Activated CD4-positive, alpha-beta T cell treated with anti-CD3 and anti-CD28 coated beads, Interleukin-2, amount 50 U/mL, for 24 hours (primary cell): ENCODE measurements around the gene KIF1B.
"Not testable (repeated sequence)": the region's sequence is repeated elsewhere in the genome, so short reads cannot be mapped to it uniquely, and the experiment has no call there.

Source experiments
- DNase-seq, 2 donors: peaks; one replicate each; pipeline ENCODE4 v3.0.0-alpha.2; 2020; ENCODE audit warnings: low read depth in 1 of 2, low spot score in 1 of 2

KIF1B gene

DNA sequence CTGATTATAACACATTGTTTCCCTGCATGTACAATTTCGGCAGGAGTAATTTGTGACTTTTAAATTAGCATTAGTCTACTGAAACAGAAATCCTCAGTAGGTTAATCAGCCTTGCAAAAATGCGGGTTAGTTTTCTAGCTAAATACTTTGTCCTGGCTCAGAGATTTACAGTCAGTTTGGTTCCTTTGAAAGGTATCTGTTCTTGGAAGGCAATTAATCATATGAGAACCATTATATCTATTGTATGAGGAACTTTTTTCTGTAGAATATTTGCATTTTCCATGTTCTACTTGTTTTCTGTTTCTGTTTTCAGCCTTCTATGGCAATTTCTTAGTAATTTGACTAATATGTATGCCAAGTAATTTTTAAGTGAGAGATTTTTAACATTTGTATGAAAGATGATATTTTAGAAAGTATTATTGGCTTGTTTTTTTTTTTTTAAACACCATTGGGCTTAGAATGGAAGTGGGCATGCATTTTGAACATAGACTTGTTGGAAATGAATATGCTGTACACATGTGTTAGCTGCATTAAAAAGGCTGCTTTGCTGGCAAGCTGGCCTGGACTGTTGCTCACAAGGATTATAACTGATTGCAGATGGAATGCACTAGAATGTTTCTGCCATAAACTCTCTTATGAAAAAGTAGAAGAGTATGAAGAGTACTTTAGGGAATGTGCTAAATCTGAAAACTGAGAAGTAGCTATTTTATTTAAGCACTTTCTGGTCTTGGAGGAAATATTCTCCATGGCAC lies 26.2 kb downstream of the KIF1B start:
- DNase-seq = no peak

DNA sequence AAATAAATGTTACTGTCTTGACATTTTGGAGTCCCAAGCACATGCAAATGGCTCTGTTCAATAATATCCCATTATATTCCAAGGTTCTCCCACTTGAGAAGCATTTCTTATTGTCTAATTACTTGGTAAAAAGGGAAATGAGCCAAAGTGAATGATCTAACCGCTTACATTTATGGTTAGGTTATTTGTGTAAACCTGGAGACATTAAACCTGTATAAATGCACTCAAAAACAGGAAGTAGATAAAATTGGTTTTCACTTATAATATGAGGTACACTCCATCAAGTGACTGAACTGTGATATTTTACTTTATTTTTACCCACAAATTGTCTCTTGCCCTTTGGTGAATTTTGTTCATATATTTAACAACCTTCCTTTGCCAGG lies 26.8 kb downstream of the KIF1B start:
- DNase-seq = no peak

DNA sequence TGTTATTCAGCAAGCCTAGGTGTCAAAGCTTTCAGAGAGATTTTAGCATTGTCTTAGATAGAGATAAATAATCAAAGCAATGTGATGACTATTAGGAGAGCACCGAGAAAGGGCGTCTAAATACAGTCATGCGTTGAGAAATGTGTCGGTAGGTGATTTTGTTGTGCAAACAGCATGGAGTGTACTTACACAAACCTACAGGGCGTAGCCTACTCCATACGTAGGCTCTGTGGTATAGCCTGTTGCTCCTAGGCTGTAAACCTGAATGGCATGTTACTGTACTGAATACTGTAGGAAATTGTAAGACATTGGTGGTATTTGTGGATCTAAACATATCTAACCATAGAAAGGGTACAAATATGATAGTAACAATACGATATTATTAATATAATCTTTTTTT lies 31.8 kb downstream of the KIF1B start:
- no peak for DNase-seq

DNA sequence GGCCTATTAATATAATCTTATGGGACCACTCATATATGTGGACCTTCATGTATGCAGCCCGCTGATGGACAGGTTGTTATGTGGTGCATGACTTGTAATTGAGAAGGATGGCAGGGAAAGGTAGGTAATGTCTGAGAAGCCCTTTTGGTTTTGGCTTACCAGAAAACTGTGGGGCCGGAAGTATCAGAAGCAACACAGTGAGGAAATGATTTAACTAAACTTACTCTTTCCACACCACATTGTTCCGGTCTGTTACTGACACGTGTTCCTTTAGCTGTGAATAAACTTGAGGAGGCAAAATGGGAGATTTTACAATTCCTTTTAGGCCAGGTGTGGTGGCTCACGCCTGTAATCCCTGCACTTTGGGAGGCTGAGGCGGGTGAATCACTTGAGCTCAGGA lies 32.4 kb downstream of the KIF1B start:
- no peak for DNase-seq

DNA sequence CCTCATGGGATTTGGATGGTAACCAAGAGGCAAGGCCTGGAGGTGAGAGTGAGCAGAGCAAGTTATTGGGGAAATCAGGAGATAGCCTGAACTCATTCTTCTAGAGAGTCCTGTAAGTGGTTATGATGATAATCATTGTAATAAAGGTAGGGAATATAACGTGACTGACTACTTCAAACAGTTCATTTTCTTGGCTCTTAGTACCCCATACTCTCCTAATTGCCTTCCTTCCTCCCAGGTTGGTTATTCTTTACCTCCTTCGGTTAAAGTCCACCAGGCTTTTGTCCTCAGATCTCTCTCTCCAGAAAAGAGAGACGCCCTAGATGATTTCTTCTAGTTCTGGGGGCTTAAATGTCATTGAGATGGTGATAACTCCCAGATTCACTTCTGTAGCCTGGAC lies 35.3 kb downstream of the KIF1B start:
- DNase-seq = no peak

DNA sequence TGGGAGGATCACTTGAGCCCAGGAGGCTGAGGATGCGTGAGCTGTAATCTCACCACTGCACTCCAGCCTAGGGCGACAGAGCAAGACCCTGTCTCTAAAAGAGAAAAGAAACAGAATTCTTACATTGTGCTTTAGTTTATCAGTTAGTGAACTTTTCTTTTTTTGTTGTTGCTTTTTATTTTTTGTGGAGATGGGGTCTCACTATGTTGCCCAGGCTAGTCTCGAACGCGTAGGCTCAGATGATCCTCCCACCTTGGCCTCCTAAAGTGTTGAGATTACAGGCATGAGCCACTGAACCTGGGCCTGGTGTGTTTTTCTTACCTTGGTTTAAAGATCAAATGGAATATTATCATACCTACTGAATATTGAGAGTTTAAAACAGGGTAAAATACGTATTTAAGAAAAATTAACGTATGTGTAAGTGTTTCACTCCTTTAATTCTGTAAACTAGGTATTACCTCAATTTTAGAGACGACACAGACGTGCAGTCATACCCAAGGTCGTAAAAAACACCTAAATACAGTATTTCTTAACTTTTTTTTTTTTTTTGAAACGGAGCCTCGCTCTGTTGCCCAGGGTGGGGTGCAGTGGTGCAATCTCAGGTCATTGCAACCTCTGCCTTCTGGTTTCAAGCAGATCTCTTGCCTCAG lies 39.6 kb downstream of the KIF1B start:
- DNase-seq = no peak

DNA sequence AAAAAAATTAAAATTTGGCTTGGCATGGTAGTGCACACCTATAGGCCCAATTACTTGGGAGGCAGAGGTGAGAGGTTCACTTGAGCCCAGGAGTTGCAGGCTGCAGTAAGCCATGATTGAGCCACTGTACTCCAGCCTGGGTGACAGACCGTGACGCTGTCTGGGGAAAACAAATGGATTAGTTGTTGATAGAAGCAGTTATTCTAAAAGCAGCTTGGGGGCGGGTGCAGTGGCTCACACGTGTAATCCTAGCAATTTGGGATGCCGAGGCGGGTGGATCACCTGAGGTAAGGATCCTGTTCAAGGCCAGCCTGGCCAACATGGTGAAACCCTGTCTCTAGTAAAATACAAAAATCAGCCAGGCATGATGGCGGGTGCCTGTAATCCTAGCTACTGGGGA lies 40.3 kb downstream of the KIF1B start:
- no peak for DNase-seq

DNA sequence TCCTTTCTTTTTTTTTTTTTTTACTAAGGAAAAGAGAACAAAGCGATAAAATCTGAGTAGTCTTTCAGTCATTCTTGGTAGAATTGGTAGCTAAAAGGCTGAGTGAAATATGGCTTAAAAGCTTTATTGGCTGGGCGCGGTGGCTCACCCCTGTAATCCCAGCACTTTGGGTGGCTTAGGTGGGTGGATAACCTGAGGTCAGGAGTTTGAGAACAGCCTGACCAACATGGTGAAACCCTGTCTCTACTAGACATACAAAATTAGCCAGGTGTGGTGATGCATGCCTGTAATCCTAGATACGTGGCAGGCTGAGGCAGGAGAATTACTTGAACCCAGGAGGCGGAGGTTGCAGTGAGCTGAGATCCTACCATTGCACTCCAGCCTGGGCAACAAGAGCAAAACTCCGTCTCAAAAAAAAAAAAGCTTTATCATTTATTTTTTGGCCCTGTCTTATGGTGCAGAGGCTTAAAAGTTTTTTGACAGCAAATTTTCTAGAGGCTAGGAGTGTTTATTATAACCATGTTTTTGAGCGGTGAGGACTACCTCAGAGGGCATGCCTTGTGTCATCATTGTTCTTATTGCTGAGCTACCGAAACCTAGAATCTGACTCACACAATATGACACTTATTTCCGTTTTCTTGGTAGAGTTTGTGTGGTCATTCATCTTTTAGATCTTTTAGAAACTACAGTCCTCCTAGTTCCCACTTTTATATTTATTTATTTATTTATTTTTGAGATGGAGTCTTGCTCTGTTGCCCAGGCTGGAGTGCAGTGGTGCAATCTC lies 41.1 kb downstream of the KIF1B start:
- DNase-seq = not testable (repeated sequence)

DNA sequence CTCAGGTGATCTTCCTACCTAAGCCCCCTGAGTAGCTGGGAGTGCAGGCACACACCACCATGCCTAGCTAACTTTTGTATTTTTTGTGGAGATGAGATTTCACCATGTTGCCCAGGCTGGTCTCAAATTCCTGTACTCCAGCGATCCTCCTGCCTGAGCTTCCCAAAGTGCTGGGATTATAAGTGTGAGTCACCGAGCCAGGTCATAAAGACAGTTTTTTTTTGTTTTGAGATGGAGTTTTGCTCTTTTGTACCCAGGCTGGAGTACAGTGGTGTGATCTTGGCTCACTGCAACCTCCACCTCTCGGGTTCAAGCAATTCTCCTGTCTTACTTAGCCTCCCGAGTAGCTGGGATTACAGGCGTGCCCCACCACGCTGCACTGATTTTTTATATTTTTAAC lies 42.1 kb downstream of the KIF1B start:
- no peak for DNase-seq

DNA sequence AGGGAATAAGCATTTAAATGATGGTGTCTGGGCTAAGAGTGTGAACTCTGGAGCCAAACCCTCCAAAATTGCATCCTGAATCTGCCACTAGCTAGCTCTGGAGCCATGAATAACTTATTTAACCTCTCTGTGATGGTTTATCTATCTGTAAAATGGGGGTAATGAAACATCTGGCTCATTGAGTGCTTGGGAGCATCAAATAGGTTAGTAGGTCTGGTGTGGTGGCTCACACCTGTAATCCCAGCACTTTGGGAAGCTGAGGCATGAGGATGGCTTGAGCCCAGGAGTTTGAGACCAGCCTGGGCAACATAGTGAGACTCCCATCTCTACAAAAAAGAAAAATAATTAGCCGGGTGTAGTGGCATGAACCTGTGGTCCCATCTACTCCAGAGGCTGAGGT lies 42.8 kb downstream of the KIF1B start:
- no peak for DNase-seq

DNA sequence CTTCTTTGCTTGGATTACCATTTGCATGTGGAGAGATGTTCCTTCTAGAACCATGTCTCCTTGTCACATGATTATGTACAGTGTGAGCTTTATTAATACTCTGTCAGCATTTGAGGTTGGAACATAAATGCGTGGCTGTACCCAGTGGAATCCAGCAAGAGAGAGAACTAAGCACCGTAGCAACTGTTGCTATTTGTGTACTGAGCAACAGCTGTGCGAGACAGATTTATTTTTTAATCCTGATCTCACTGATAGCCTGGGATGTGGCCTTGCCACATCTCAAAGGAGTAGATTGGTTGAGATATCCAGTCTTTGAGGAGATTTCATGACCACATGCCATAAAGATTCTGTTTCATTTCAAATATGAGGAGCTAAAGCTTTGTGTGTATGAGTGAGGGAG lies 43.4 kb downstream of the KIF1B start:
- no peak for DNase-seq

DNA sequence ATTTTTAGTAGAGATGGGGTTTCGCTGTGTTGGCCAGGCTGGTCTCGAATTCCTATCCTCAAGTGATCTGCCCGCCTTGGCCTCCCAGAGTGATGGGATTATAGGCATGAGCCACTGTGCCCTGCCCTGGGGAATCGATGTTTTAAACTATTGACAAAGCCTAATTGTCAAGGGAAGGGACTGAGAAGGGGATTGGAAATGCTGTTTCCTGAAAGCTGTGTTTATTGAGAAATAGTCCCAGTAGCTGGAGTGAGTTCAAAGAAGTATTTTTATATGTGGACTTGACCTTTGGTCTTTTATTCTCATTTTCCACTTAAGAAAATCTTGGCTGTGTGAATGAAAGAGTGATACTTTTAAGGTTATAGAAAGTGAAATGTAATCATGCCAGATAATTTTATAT lies 47.5 kb downstream of the KIF1B start:
- DNase-seq = no peak

DNA sequence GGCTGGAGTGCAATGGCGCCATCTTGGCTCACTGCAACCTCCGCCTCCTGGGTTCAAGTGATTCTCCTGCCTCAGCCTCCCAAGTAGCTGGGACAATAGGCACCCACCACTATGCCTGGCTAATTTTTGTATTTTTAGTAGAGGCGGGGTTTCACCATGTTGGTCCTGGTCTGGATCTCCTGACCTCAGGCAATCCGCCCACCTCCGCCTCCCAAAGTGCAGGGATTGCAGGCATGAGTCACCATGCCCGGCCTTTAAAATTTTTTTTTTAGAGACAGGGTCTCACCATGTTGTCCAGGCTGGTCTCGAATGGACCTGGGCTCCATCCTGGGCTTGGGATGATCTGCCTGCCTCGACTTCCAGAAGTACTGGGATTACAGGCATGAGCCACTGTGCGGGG lies 49.2 kb downstream of the KIF1B start:
- not testable (repeated sequence) for DNase-seq

DNA sequence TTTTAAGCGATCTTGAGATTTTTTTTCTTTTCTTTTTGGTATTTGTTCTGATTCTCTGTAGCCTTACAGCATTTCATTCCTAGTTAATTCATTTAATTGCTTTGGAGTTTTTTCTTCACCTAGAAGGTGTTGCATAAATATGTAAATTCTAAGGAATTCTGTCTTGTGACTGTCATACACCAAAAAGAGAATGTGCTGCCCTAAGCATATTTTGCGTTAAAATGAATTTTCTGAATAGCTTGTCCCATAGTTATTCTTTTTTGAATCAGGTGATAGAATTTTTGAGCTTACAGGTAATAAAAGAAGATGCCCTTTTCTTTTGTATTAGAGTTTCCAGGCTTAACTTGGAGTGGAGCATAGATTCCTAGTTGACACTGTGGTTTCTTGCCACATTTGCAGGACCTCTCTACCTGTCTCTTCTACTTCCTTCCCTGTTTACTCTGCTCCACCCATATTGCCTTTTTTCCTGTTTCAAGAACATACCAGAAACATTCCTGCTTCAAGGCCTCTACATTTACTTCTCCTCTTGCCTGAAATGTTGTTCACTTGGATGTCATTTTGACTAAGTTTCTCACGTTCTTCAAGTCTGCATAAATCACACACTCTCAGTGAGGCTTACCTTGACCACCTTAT lies 53.2 kb downstream of the KIF1B start:
- DNase-seq = no peak

DNA sequence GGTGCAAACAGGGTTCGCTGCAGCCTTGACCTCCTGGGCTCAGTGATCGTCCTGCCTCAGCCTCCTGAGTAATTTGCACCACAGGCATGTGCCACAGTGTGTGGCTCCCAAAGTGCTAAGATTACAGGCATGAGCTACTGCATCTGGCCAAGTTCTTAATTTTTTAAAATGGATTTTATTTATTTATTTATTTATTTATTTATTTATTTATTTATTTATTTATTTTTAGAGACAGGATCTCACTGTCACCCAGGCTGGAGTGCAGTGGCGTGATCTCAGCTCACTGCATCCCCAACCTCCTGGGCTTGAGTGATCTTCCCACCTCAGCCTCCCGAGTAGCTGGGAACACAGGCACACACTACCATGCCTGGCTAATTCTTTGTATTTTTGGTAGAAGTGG lies 54.7 kb downstream of the KIF1B start:
- no peak for DNase-seq

DNA sequence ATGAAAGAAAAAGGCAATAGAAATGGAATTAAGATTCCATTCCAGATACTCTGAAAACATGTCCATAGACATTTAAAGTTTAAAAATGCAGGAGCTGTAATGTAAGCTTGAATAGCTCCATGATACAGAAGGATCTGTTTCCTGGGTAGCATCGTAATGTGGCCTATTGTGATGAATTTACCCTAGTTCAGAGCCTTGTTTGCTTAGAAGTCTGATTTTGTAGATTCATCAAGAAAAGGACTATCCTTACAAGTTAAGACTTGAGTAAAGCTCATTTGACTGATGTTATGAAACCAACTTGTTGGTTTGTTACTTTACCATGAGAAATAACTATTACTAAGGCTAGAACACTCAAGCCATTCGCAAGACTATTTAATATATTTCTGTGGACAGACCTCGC lies 55.5 kb downstream of the KIF1B start:
- no peak for DNase-seq

DNA sequence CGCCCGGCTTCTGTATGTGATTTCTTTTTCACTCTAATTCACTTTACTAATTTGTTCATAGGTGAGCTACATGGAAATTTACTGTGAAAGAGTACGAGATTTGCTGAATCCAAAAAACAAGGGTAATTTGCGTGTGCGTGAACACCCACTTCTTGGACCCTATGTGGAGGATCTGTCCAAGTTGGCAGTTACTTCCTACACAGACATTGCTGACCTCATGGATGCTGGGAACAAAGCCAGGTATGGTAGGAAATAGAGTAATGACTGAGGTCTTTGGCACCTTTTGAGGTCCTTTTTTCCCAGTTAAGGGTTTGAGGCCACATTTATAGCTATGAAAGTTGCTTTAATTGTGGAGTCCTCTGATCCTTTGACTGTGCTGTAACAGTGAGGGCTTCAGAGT lies 56.9 kb downstream of the KIF1B start:
- DNase-seq = no peak

DNA sequence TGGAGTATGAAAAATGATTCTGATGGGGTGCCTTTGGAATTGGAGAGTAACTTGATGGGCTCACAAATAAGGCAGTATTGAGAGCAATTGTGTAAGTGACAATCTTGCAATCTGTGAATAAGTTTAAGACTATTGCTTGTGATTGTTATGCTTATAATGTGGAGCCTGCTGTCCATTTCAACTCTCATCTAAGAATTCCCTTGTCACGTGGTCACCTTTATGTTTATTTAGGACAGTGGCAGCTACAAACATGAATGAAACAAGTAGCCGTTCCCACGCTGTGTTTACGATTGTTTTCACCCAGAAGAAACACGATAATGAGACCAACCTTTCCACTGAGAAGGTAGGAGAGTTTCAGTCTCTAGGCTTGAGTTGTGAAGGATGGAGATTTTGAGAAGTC lies 57.6 kb downstream of the KIF1B start:
- DNase-seq = no peak

DNA sequence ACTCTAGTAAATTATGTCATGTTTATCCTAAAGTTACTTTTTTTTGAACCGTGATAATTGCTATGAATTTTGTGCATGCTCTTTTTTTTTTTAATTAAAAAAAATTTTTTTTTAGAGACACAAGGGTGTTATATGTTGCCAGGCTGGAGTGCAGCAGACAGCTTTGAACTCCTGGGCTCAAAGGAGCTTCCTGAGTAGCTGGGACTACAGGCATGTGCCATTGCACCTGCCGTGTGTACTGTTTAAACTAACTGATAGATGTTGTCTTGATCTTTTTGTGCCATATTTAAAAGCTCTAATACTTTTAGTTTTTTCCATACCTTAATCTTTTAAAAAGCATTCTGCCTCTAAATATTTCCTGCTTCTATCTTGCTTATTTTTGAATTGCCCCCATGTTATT lies 60.7 kb downstream of the KIF1B start:
- DNase-seq = no peak

DNA sequence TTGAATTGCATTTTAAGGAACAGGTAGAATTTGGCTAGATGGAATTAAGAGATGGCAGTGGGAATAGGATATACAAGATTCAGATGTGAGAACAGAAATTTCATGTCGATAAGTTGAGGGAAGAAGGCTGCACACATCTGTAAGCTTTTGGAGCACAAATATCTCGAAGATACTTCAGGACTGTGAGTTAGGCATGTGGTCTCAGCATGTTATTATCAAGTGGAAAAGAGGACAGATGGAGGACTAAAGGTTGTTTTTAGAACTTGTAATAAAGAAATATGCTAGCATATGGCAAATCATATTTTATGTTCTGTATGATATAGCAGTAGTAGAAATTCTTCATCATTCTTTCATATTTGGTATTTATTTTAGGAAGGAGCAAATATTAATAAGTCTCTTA lies 61.5 kb downstream of the KIF1B start:
- no peak for DNase-seq

DNA sequence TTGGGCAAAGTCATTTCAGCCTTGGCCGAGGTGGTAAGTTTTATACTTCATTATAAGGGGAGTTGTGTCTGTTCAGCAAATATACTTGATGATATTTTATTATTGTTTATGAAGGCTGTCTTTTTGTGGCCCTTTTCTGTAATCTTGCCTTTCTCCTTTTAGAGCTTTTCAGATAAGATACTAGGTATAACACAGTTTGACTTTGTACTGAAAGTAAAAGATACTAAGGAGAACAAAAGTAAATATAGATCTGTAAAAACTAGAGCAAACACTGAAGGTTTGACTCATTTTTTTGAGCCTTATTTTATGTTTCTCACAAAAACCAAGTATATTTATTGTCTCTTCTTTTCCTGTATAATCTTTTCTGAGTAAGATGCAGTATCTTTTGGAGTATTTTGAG lies 61.9 kb downstream of the KIF1B start:
- no peak for DNase-seq

DNA sequence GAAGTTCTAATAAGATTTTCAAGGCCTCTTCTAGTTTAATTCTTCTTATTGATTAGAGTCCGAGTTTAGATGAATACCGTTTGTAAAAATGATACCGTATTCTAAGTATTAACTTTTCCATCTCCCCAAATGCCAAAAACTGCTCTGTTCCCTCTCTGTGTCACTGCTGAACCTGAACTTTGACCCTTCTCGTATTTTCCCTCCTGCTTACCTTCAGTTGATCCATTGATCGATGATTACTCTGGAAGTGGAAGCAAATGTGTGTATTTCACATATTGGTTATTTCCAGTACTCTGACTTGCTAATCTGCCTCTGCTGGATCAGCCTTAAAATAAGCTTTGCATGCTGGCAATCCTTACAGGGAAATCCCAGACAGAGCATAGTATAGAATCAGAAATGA lies 68.5 kb downstream of the KIF1B start:
- DNase-seq = no peak
